Body of pancreas (tissue), 4 donors: ENCODE results near the gene ZNF189. TPM values are rescaled to one million over a fixed set of nuclear protein-coding genes. Genes with fewer than 3 reads are reported as not detected.

Source experiments
- ATAC-seq: fragments of 150-250 bp; one replicate; pipeline ENCODE4 v1.9.1; 2016
- DNase-seq, 4 donors: peaks; one replicate each; pipeline ENCODE4 v3.0.0-alpha.2; 2019
- H3K27ac ChIP-seq, 4 donors: fragments of 200-600 bp; sonication (generic); 1 replicate in 3 of 4; 2 replicates in 1 of 4; pipeline versions ENCODE4 v1.5.1 to v1.6.1; 2016 to 2019; ENCODE audit warnings: mild to moderate bottlenecking in 1 of 4, mixed read lengths in 1 of 4, moderate library complexity in 1 of 4
- H3K27me3 ChIP-seq, 2 donors: fragments of 200-600 bp; sonication (generic); one replicate each; pipeline ENCODE4 v1.6.0; 2016; ENCODE audit warnings: mild to moderate bottlenecking in 1 of 2
- H3K36me3 ChIP-seq, 2 donors: fragments of 200-600 bp; sonication (generic); replicated peaks in 1 of 2; 2 replicates each; pipeline ENCODE4 v1.5.1; 2016; ENCODE audit warnings: low read depth in 2 of 2; ENCODE audit not compliant: insufficient read depth in 1 of 2
- H3K4me1 ChIP-seq: fragments of 200-600 bp; sonication (generic); one replicate; pipeline ENCODE4 v1.6.0; 2016
- H3K4me3 ChIP-seq, 2 donors: fragments of 200-600 bp; sonication (generic); 1 replicate in 1 of 2; 2 replicates in 1 of 2; pipeline ENCODE4 v1.5.1; 2016 to 2019
- H3K9me3 ChIP-seq, 3 donors: fragments of 200-600 bp; sonication (generic); 1 replicate in 2 of 3; 2 replicates in 1 of 3; pipeline ENCODE4 v1.5.1; 2016
- CTCF ChIP-seq, 7 experiments: fragments of 450-650 bp in 4 of 7; fragments of 200-600 bp in 3 of 7; sonication (generic) in 3 of 7; IDR thresholded peaks; one replicate each; pipeline ENCODE4 v1.5.1; 2016 to 2019; ENCODE audit warnings: antibody characterized with exemption in 7 of 7
- POLR2A ChIP-seq, 3 donors: fragments of 450-650 bp; IDR thresholded peaks; one replicate each; pipeline ENCODE4 v1.6.1; 2016; ENCODE audit warnings: antibody characterized with exemption in 3 of 3, mild to moderate bottlenecking in 2 of 3
- WGBS, 2 donors: methylation state at CpG; one replicate each; pipeline ENCODE4 v1.1.5; 2017; 5-methylcytosine and 5-hydroxymethylcytosine counted together
- intact Hi-C: fragments of 100-400 bp; cut with DNase I; formaldehyde crosslinking; loops from one replicate; pipeline ENCODE4 v1.15.1; 2023
- total RNA-seq, 2 donors: library from RNA; depleted of rRNA; stranded (reverse); fragments of >200 nt; gene quantifications; one replicate each; pipeline ENCODE4 v1.1.0, GENCODE V29; 2016

Gene ZNF189
- total RNA-seq, 2 donors from 2014 or later, result 25.1 to 25.2 TPM

GRCh38 chr9:101421653-101422065, 23.0 kb downstream of the ZNF189 start:
- DNase-seq (peak; percentile 74 to 85 (median 80)), ATAC-seq (peak; percentile 84)
- Histone ChIP-seq H3K36me3 (no peaks in the 10 kb centered on the region), H3K27me3 (no peaks in the 10 kb centered on the region), H3K4me1 (peaks cover 57% of the 10 kb centered on the region), H3K27ac (peak overlapping the region in 3 of 4 donors; percentile 19 to 51 (median 29)), H3K9me3 (no peaks in the 10 kb centered on the region), H3K4me3 (no peak overlapping the region)
- intact Hi-C loops, result no loop called here
- no peak for TF ChIP-seq CTCF (IDR thresholded peaks at IDR 0.05)
- no peak for TF ChIP-seq POLR2A (IDR thresholded peaks at IDR 0.05)
- WGBS, 2 donors, result 22 to 28% methylated on average over 5 of the region's 5 CpGs

- Histone ChIP-seq H3K4me1 (peaks cover 12% of the 10 kb centered on the region), H3K27ac (no peak overlapping the region), H3K27me3 (no peaks in the 10 kb centered on the region), H3K9me3 (no peaks in the 10 kb centered on the region), H3K36me3 (no peaks in the 10 kb centered on the region), H3K4me3 (no peak overlapping the region)
- intact Hi-C loops, result no loop called here
- no peak for TF ChIP-seq POLR2A (IDR thresholded peaks at IDR 0.05)
- TF ChIP-seq CTCF (IDR thresholded peaks at IDR 0.05), result no peak
- 93% methylated on average over 8 of the region's 8 CpGs for WGBS, 2 donors
- DNase-seq, result no peak
- ATAC-seq, result no peak
These were observed 28.7 kb downstream of the ZNF189 start for GRCh38 chr9:101427358-101427757.

GRCh38 chr9:101427957-101428655, 29.5 kb downstream of the ZNF189 start:
- ATAC-seq, result no peak
- no peaks in the 10 kb centered on the region for H3K36me3 ChIP-seq

GRCh38 chr9:101428909-101429308, 30.3 kb downstream of the ZNF189 start:
- WGBS, 2 donors, result 66 to 78% methylated on average over 3 of the region's 3 CpGs
- Histone ChIP-seq H3K27me3 (no peaks in the 10 kb centered on the region), H3K4me3 (no peak overlapping the region), H3K27ac (no peak overlapping the region), H3K4me1 (peaks cover 15% of the 10 kb centered on the region), H3K9me3 (no peaks in the 10 kb centered on the region), H3K36me3 (no peaks in the 10 kb centered on the region)
- ATAC-seq, result no peak
- intact Hi-C loops, result no loop called here
- TF ChIP-seq CTCF (IDR thresholded peaks at IDR 0.05), result no peak
- no peak for DNase-seq

More at GRCh38 chr9:101427957-101428655, 29.5 kb downstream of the ZNF189 start:
- WGBS, 2 donors, result 72 to 82% methylated on average over 3 of the region's 3 CpGs
- Histone ChIP-seq H3K27me3 (no peaks in the 10 kb centered on the region), H3K4me1 (peaks cover 12% of the 10 kb centered on the region), H3K27ac (no peak overlapping the region), H3K9me3 (no peaks in the 10 kb centered on the region), H3K4me3 (no peak overlapping the region)
- intact Hi-C loops, result no loop called here
- DNase-seq, result no peak
- TF ChIP-seq CTCF (IDR thresholded peaks at IDR 0.05) (no peak), POLR2A (IDR thresholded peaks at IDR 0.05) (no peak)

- 91 to 92% methylated on average over 7 of the region's 7 CpGs for WGBS, 2 donors
- intact Hi-C loops, result no loop called here
- Histone ChIP-seq H3K4me1 (peaks cover 21% of the 10 kb centered on the region), H3K36me3 (no peaks in the 10 kb centered on the region), H3K27ac (no peak overlapping the region), H3K4me3 (no peak overlapping the region), H3K27me3 (no peaks in the 10 kb centered on the region), H3K9me3 (no peaks in the 10 kb centered on the region)
- ATAC-seq, result no peak
- no peak for TF ChIP-seq POLR2A (IDR thresholded peaks at IDR 0.05)
- no peak for DNase-seq
These were observed 31.1 kb downstream of the ZNF189 start for GRCh38 chr9:101429736-101430135.
